T-helper 2 cell treated with Interferon-gamma antibody and Interleukin-4, amounts not matched to agents 5 μg/mL and 100 μg/mL, for 36 hours (primary cell): ENCODE data around the gene HYLS1.

Experiments used
- DNase-seq: peaks from one replicate; pipeline ENCODE4 v3.0.0; 2021; ENCODE audit warnings: low spot score
- H3K27ac Mint-ChIP-seq: one replicate; pipeline ENCODE4 v1.8.0; 2021; ENCODE audit warnings: mild to moderate bottlenecking, mixed read lengths
- H3K27me3 Mint-ChIP-seq: one replicate; pipeline ENCODE4 v1.8.0; 2021; ENCODE audit warnings: low read depth, mixed read lengths
- H3K36me3 Mint-ChIP-seq: one replicate; pipeline ENCODE4 v1.8.0; 2021; ENCODE audit warnings: low read depth, mixed read lengths
- H3K4me1 Mint-ChIP-seq: one replicate; pipeline ENCODE4 v1.8.0; 2021; ENCODE audit warnings: low read depth, mixed read lengths
- H3K4me3 Mint-ChIP-seq: one replicate; pipeline ENCODE4 v1.8.0; 2022; ENCODE audit warnings: mild to moderate bottlenecking, moderate library complexity, mixed read lengths
- H3K9me3 Mint-ChIP-seq: one replicate; pipeline ENCODE4 v1.8.0; 2021; ENCODE audit warnings: mixed read lengths

HYLS1 gene

GRCh38 chr11:125945011-125945796, 57.7 kb downstream of the HYLS1 start:
- no peaks in the 10 kb centered on the region for H3K36me3 Mint-ChIP-seq

DNA sequence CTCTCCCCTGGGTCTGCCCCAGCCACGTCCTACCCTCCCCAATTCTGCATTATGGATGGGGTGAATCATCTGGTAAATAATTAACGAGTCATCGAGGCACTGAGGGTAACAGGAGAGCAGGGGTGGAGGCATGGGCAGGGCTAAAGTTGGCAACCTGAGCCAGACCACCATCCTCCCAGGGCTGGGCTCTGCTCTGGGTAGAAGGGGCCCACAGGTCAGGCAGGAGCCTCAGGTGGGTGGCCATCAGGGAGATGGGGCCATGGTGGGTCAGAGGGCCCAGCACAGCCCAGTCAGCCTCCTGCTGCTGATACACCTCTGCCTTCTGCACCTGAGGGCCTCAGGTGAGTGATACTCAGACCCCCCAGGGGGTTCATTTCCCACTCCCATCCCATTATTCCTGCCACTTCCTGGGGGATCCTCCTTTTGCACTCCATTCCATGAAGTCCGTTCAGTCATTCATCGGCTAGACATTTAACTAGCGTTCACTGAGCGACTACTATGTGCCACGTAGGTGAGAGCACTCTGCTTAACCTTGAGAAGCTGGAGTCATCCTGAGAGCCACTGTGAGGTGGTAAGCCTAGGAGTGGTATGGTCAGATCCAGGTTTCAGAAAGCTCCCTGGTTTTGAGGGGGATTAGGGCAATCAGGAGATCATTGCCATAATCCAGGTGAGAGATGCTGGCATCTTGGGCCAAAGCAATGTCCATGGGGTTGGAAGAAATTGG, 58.5 kb downstream of the HYLS1 start, which contains the start of gene VSIG10L2:
VSIG10L2 (plus strand) TSS at position 248 of the 724 bp plus-strand sequence; CDS start at position 260, 12 bp downstream.
- DNase-seq: no peak
- Mint-ChIP-seq H3K27me3 (no peaks in the 10 kb centered on the region), H3K9me3 (no peaks in the 10 kb centered on the region), H3K27ac (no peak within 1 kb of the TSS), H3K36me3 (no peaks in the 10 kb centered on the region), H3K4me1 (peaks cover 4% of the 10 kb centered on the region), H3K4me3 (no peak within 1 kb of the TSS)

More at GRCh38 chr11:125945011-125945796, 57.7 kb downstream of the HYLS1 start:
- Mint-ChIP-seq H3K4me1 (peaks cover 4% of the 10 kb centered on the region), H3K4me3 (no peak overlapping the region), H3K27ac (no peak overlapping the region), H3K9me3 (no peaks in the 10 kb centered on the region), H3K27me3 (no peaks in the 10 kb centered on the region)
- DNase-seq: no peak

GRCh38 chr11:125946712-125947418, 59.4 kb downstream of the HYLS1 start:
- Mint-ChIP-seq H3K9me3 (no peaks in the 10 kb centered on the region), H3K4me1 (peaks cover 4% of the 10 kb centered on the region), H3K4me3 (no peak overlapping the region), H3K27ac (no peak overlapping the region), H3K27me3 (no peaks in the 10 kb centered on the region), H3K36me3 (no peaks in the 10 kb centered on the region)
- no peak for DNase-seq

DNA sequence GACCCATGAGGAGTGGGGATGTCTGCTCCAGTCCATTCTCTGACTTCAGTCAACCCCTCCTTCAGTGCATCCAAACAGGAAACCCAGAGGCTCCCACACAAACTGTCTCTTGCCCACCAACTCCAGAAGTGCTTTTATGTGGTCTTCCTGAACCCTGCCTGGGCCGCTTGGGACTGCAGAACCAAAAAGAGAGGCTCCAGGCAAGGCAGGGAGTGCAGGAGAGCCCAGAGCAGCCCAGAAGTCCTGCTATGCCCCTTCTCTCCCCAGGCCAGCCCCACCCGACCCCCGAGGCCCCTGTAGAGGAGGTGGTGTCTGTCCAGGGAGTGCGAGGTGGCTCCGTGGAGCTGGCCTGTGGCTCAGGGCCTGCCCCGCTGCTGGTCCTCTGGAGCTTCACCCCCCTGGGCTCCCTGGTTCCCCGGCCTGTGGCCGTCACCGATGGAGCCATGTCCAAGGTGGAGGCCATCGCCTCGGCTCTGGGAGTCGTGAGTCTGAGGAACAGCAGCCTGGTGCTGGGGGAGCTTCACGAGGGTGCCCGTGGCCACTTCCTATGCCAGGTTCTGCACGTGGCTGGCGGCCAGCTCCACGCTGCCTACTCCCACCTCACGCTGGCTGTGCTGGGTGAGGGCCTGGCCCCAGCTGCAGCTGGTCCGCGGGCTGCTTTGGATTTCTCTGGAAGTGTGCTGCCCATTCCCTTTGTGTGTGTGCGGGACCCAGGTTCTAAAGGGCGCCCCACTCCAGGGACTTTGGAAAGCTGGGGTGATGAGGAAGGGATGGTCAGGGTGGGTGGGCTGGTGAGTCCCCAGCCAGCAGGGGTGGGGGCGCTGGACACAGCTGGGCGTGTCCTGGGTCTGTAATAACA, 60.2 kb downstream of the HYLS1 start:
- Mint-ChIP-seq H3K36me3 (no peaks in the 10 kb centered on the region), H3K27ac (no peak overlapping the region), H3K4me3 (no peak overlapping the region), H3K27me3 (no peaks in the 10 kb centered on the region), H3K4me1 (no peaks in the 10 kb centered on the region), H3K9me3 (no peaks in the 10 kb centered on the region)
- no peak for DNase-seq

- Mint-ChIP-seq H3K27me3 (no peaks in the 10 kb centered on the region), H3K4me3 (no peak overlapping the region), H3K4me1 (no peaks in the 10 kb centered on the region), H3K27ac (no peak overlapping the region), H3K9me3 (no peaks in the 10 kb centered on the region), H3K36me3 (no peaks in the 10 kb centered on the region)
- no peak for DNase-seq
Measured at GRCh38 chr11:125948278-125949051, 61.0 kb downstream of the HYLS1 start.

DNA sequence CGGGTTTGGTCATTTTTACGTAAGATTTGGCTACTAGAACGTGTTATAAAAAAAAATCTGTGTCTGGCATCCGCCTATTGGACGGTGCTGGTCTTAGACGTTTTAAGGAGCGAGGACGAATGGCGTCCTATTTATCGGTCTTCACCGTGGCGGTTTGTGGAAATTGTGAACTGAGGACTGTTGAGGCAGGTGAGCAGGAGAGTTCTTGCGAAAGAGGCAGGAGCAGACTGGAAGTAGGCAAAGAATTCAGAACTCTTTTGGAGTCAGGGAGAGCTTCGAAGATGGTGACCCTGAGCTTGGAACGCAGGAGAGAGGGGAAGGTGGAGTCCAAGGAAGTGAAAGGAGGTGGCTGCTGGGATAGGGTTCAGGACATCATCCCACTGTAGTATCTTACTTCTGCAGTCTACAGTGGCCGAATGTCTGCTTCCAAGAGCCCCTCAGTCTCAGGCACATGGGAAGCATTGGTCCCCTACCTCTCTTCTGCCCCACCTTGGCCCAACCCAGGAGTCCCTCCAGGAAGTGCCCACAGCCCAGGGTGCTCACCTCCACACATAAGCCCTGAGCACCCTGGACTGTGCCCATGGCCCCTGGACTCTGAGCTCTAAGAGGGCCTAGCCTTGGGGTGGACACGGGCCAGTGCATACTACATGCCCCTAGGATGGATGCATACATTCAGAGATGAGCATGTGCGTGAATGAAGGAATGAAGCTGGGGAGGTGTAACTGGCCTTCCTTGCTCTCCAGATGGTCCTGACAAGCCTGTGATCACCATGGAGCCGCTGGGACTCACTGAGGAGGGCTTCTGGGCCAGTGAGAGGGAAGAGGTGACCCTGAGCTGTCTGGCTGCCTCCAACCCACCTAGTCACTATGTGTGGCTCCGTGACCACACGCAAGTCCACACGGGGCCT, 62.1 kb downstream of the HYLS1 start:
- H3K27me3 Mint-ChIP-seq: no peaks in the 10 kb centered on the region
- no peaks in the 10 kb centered on the region for H3K9me3 Mint-ChIP-seq
- no peak for DNase-seq
- H3K27ac Mint-ChIP-seq: no peak overlapping the region
- no peak overlapping the region for H3K4me3 Mint-ChIP-seq
- H3K36me3 Mint-ChIP-seq: no peaks in the 10 kb centered on the region
- H3K4me1 Mint-ChIP-seq: no peaks in the 10 kb centered on the region

GRCh38 chr11:125950178-125950490, 62.7 kb downstream of the HYLS1 start:
- no peak overlapping the region for H3K4me3 Mint-ChIP-seq
- H3K27me3 Mint-ChIP-seq: no peaks in the 10 kb centered on the region
- no peak overlapping the region for H3K27ac Mint-ChIP-seq
- no peaks in the 10 kb centered on the region for H3K36me3 Mint-ChIP-seq
- H3K4me1 Mint-ChIP-seq: no peaks in the 10 kb centered on the region
- no peak for DNase-seq
- no peaks in the 10 kb centered on the region for H3K9me3 Mint-ChIP-seq
